WERI-Rb-1 (cell line): ENCODE data around the gene AMHR2.

Source experiments
- DNase-seq: peaks from one replicate; pipeline ENCODE4 v3.0.0-alpha.2; 2020
- H3K27ac ChIP-seq: fragments of 250-450 bp; sonication (Bioruptor Pico); 2 replicates; pipeline ENCODE4 v1.5.1; 2020; ENCODE audit warnings: mild to moderate bottlenecking, moderate library complexity
- H3K27me3 ChIP-seq: fragments of 250-450 bp; sonication (Bioruptor Pico); 2 replicates; pipeline ENCODE4 v1.5.1; 2021; ENCODE audit warnings: mild to moderate bottlenecking, low read depth, moderate library complexity; ENCODE audit not compliant: insufficient read depth, severe bottlenecking
- H3K36me3 ChIP-seq: fragments of 250-450 bp; sonication (Bioruptor Pico); 2 replicates; pipeline ENCODE4 v1.5.1; 2020; ENCODE audit warnings: mild to moderate bottlenecking, moderate library complexity
- H3K4me3 ChIP-seq: 2 replicates; pipeline ENCODE4 v1.5.1; 2011; ENCODE audit warnings: low read depth, mild to moderate bottlenecking, control low read depth, low read length
- H3K9me3 ChIP-seq: fragments of 250-450 bp; sonication (Bioruptor Pico); 2 replicates; pipeline ENCODE4 v1.5.1; 2021; ENCODE audit warnings: mild to moderate bottlenecking, moderate library complexity; ENCODE audit not compliant: severe bottlenecking
- TF ChIP-seq, protein P1 (sequence below): IDR thresholded peaks from 2 replicates; pipeline ENCODE4 v1.5.1; 2011; ENCODE audit warnings: low read depth, mild to moderate bottlenecking, control low read depth, inconsistent platforms, low read length

AMHR2 gene

DNA sequence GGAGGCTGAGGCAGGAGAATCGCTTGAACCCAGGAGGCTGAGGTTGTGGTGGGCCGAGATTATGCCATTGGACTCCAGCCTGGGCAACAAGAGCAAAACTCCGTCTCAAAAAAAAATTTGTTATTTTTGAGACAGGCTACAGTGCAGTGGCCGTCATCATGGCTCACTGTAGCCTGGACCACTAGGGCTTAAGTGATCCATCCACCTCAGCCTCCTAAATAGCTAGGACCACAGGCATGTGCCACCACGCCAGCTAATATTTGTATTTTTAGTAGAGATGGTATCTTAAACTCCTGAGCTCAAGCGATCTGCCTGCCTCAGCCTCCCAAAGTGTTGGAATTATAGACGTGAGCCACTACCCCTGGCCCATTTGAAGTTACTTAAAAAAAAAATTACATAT is 27.3 kb downstream of the AMHR2 start:
- TF ChIP-seq, protein P1, sequence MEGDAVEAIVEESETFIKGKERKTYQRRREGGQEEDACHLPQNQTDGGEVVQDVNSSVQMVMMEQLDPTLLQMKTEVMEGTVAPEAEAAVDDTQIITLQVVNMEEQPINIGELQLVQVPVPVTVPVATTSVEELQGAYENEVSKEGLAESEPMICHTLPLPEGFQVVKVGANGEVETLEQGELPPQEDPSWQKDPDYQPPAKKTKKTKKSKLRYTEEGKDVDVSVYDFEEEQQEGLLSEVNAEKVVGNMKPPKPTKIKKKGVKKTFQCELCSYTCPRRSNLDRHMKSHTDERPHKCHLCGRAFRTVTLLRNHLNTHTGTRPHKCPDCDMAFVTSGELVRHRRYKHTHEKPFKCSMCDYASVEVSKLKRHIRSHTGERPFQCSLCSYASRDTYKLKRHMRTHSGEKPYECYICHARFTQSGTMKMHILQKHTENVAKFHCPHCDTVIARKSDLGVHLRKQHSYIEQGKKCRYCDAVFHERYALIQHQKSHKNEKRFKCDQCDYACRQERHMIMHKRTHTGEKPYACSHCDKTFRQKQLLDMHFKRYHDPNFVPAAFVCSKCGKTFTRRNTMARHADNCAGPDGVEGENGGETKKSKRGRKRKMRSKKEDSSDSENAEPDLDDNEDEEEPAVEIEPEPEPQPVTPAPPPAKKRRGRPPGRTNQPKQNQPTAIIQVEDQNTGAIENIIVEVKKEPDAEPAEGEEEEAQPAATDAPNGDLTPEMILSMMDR, result no peak
- H3K4me3 ChIP-seq, result no peak overlapping the region
- H3K36me3 ChIP-seq, result peaks cover 37% of the 10 kb centered on the region
- H3K9me3 ChIP-seq, result no peaks in the 10 kb centered on the region
- DNase-seq, result no peak
- H3K27ac ChIP-seq, result no peak overlapping the region
- H3K27me3 ChIP-seq, result no peaks in the 10 kb centered on the region

DNA sequence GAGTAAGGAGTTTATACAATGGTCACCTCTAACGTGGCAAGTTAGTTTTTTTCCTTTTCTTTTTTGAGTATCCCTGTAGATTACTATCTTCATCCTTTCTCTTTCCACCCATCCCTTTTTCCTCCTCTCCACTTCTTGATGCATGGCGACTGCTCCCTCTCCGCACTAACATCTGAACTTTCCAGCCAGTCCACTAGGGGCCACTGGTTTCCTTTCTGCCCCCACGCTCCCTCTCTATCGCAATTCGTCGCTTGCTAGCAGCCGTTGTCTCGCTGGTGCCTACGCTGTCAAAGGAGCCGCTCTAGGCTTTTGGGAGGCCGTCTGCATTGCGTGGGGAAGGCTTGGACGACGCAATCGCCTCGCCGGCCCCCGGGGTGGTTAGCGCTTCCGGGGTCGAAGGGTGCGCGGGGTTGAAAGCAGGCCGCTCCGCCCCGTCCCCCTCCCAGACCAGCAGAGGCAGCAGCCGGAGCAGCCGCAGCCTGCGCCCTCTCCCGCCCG is 28.1 kb downstream of the AMHR2 start, which contains the start of gene PCBP2:
Gene PCBP2 (plus strand): TSS at position 442 of the 498 bp plus-strand sequence. CDS start 2,699 bp downstream, outside the sequence.
- Histone ChIP-seq H3K27ac (peak within 1 kb of the TSS; percentile 97), H3K27me3 (no peaks in the 10 kb centered on the region), H3K9me3 (no peaks in the 10 kb centered on the region), H3K36me3 (peaks cover 44% of the 10 kb centered on the region), H3K4me3 (peak within 1 kb of the TSS; percentile 98)
- TF ChIP-seq, protein P1, result peak; percentile 85
- peak; percentile 99 for DNase-seq

DNA sequence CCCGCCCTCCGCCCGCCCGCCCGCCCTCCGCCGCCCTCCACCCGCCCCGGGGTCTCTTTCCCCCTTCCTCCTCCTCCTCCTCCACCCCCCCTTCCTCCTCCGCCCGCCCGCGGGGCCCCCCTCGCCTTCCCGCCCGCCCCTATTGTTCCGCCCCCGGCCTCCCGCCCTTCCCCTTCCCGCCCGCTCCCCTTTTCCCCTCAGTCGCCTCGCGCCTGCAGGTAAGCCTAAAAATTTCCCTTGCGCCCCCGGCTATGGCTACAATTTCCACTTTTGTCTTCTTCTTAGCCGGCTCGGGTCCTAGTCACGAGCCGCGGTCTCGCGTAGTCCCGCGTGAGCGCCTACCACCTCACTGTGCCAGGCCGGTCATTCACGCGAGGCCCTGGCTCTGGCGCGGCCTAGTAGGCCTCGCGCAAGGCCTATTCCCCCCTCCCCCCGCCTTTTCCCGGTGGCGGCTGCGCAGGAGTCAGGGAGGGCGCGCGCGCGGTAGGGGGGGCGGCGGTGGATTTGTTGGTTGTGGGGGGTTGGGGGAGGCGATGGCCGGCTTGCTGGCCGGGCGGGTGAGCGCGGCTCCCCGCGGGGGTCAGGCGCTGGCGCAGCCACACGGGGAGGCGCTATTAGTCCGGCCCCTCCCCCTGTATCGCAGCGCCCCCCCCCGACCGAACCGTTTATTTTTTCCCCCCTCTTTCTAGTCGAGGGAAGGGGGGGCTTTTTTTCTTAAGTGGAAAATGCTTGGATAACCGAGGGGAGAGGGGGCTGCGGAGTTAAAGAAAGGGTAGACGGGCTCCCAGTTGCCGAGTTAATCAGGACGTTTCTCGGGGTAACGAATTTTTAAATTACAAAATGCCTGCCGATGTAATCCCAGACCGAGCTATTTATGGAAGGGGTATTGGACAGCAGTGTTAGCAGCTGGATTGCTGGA is 28.8 kb downstream of the AMHR2 start:
- Histone ChIP-seq H3K4me3 (peak overlapping the region; percentile 98), H3K36me3 (peaks cover 51% of the 10 kb centered on the region), H3K9me3 (no peaks in the 10 kb centered on the region), H3K27me3 (no peaks in the 10 kb centered on the region), H3K27ac (peak overlapping the region; percentile 97)
- DNase-seq, result peak; percentile 93
- TF ChIP-seq, protein P1, result no peak

DNA sequence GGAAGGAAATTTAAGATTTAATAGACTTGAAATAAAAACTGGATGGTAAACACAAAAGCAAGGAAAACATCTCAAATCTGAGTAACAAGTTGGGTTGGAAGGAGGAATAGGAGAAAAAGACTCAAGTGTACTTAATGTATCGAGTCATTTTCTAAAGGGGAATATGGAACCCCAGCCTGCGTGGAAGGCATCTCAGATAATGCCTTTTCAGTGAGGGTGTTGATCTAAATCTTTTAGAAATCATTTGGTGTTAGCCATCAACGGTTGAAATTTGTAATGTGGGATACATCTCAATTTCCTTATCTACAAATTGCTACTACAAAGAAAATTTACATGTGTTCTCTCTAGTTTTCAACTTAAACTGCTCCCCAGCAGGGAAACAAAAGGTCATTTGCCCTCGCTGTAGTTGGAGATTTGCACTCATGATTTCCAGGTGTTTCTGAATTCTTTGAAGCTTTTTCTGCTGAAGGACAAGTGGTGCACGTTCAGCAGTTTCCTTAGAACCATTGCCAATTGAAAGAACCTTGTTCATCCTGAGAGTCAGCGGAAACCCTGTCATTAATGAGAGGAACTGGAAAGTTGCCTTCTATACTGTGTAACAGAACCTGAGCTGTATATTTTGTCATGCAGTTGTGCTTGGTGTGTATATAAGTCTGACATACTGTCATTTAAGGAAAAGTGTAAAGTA is 30.4 kb downstream of the AMHR2 start:
- TF ChIP-seq, protein P1, result no peak
- Histone ChIP-seq H3K4me3 (peak overlapping the region; percentile 98), H3K27me3 (no peaks in the 10 kb centered on the region), H3K27ac (no peak overlapping the region), H3K9me3 (no peaks in the 10 kb centered on the region), H3K36me3 (peaks cover 64% of the 10 kb centered on the region)
- DNase-seq, result no peak

DNA sequence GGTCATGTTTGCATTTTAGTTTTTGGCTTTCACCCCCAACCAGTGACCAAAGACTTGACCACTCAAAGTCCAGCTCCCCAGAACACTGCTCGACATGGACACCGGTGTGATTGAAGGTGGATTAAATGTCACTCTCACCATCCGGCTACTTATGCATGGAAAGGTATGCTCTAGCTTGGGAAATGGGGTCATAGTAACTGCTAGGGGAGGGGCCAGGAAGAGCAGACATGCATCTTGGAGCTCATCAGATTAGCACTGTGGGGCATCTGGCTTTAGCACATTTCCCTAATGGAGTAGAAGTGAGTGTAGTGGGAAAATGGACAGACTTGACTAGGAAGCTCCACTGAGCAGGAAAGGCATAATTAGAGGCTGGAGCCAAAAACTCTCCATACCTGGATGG is 31.1 kb downstream of the AMHR2 start:
- Histone ChIP-seq H3K4me3 (no peak overlapping the region; the same call in 1 of the 2 replicates), H3K27me3 (no peaks in the 10 kb centered on the region), H3K36me3 (peaks cover 70% of the 10 kb centered on the region), H3K9me3 (no peaks in the 10 kb centered on the region), H3K27ac (peak overlapping the region; percentile 2; the same call in 1 of the 2 replicates)
- DNase-seq, result peak; percentile 84
- TF ChIP-seq, protein P1, result no peak
